GM23248 (cell line): ENCODE results near the gene MYRFL.

Experiments used
- EZH2 ChIP-seq: fragments of 200-600 bp; sonication (generic); IDR thresholded peaks from 2 replicates; pipeline ENCODE4 v1.6.1; 2018; ENCODE audit warnings: antibody characterized with exemption, mild to moderate bottlenecking; ENCODE audit not compliant: insufficient read depth, poor library complexity, severe bottlenecking
- EZH2phosphoT487 ChIP-seq: fragments of 200-600 bp; sonication (generic); IDR thresholded peaks from 2 replicates; pipeline ENCODE4 v1.6.1; 2018; ENCODE audit warnings: antibody characterized with exemption, moderate library complexity, mild to moderate bottlenecking, low read depth; ENCODE audit not compliant: insufficient read depth

GRCh38 chr12:69874606-69875005, 49.6 kb downstream of the MYRFL start:
- TF ChIP-seq EZH2 (no peak), EZH2phosphoT487 (no peak)
